Mucosa of descending colon (tissue), 3 donors: ENCODE results near the gene FAM83C. TPM values are rescaled to one million over a fixed set of nuclear protein-coding genes. Genes with fewer than 3 reads are reported as not detected.

Source experiments
- ATAC-seq: fragments of 200-7000 bp; cut with Tn5 transposase; one replicate; pipeline ENCODE4 v1.9.1; 2020; ENCODE audit warnings: mild to moderate bottlenecking, moderate library complexity
- DNase-seq, 3 donors: peaks; one replicate each; pipeline ENCODE4 v3.0.0-alpha.2; 2020
- H3K36me3 ChIP-seq: fragments of 200-600 bp; one replicate; pipeline ENCODE4 v1.8.0; 2021; ENCODE audit warnings: low read depth, mild to moderate bottlenecking
- H3K4me1 ChIP-seq: fragments of 200-600 bp; one replicate; pipeline ENCODE4 v1.8.0; 2021; ENCODE audit warnings: low read depth, mild to moderate bottlenecking
- H3K4me3 ChIP-seq: fragments of 200-600 bp; one replicate; pipeline ENCODE4 v1.8.0; 2021; ENCODE audit warnings: mild to moderate bottlenecking
- H3K9me3 ChIP-seq: fragments of 200-600 bp; one replicate; pipeline ENCODE4 v1.8.0; 2021; ENCODE audit warnings: mild to moderate bottlenecking
- CTCF ChIP-seq: fragments of 200-600 bp; IDR thresholded peaks from one replicate; pipeline ENCODE4 v1.8.0; 2022; ENCODE audit warnings: antibody characterized with exemption, mild to moderate bottlenecking
- intact Hi-C, 2 donors: fragments of 100-400 bp; cut with DNase I in 1 of 2; cut with micrococcal nuclease in 1 of 2; formaldehyde crosslinking; loops; one replicate each; pipeline versions ENCODE4 v1.11.0 to v1.11.1; 2022; cut with DNase I, micrococcal nuclease
- total RNA-seq, 3 donors: library from RNA; stranded (reverse); fragmentation: NEBNext Ultra II Directional in 2 of 3; extraction: Animal tissue kit (Norgen Biotek cat#: 25700) in 2 of 3; gene quantifications; one replicate each; pipeline versions ENCODE4 v1.2.1 to v1.2.4, GENCODE V29; 2021 to 2023
- donor health status: DM: no; HTN: no; CAD: no; lungs with moderate emphysema.
- donor health status: DM: no; HTN: no; CAD: no.
- donor health status: DM: no; HTN: yes; CAD: no.

FAM83C gene
- total RNA-seq, 3 donors from 2014 or later, result 0.13 to 0.41 TPM; not detected in 1

GRCh38 chr20:35328095-35328685, 36.0 kb upstream of the FAM83C start:
- intact Hi-C loops, result no loop called here
- no peak for DNase-seq
- no peaks in the 10 kb centered on the region for H3K36me3 ChIP-seq
- peaks cover 16% of the 10 kb centered on the region for H3K4me1 ChIP-seq
- no peak for ATAC-seq
- no peak overlapping the region for H3K4me3 ChIP-seq
- no peaks in the 10 kb centered on the region for H3K9me3 ChIP-seq
- no peak for TF ChIP-seq CTCF

- Histone ChIP-seq H3K4me3 (no peak overlapping the region), H3K4me1 (peaks cover 16% of the 10 kb centered on the region), H3K36me3 (no peaks in the 10 kb centered on the region), H3K9me3 (no peaks in the 10 kb centered on the region)
- DNase-seq (peak in 1 of 3 donors; percentile 90), ATAC-seq (peak; percentile 94)
- intact Hi-C loops, result no loop called here
- TF ChIP-seq CTCF, result no peak
Observed at GRCh38 chr20:35327074-35327976, 35.1 kb upstream of the FAM83C start.

- Histone ChIP-seq H3K4me1 (peaks cover 16% of the 10 kb centered on the region), H3K4me3 (no peak overlapping the region), H3K36me3 (no peaks in the 10 kb centered on the region), H3K9me3 (no peaks in the 10 kb centered on the region)
- DNase-seq (no peak), ATAC-seq (peak; percentile 1)
- no peak for TF ChIP-seq CTCF
- intact Hi-C loops, result no loop called here
Observed at GRCh38 chr20:35326740-35327073, 34.5 kb upstream of the FAM83C start.

GRCh38 chr20:35326021-35326739, 34.0 kb upstream of the FAM83C start:
- ATAC-seq, result no peak
- no peak for DNase-seq
- TF ChIP-seq CTCF, result no peak
- Histone ChIP-seq H3K4me1 (peaks cover 16% of the 10 kb centered on the region), H3K36me3 (no peaks in the 10 kb centered on the region), H3K9me3 (no peaks in the 10 kb centered on the region), H3K4me3 (no peak overlapping the region)
- intact Hi-C loops, result no loop called here

GRCh38 chr20:35325401-35325800, 33.2 kb upstream of the FAM83C start:
- intact Hi-C loops, result no loop called here
- peaks cover 16% of the 10 kb centered on the region for H3K4me1 ChIP-seq
- no peak for DNase-seq

More at GRCh38 chr20:35325401-35325800, 33.2 kb upstream of the FAM83C start:
- no peaks in the 10 kb centered on the region for H3K9me3 ChIP-seq
- no peaks in the 10 kb centered on the region for H3K36me3 ChIP-seq
- no peak overlapping the region for H3K4me3 ChIP-seq
- ATAC-seq, result peak; percentile 32
- no peak for TF ChIP-seq CTCF
